OCI-LY1 (cell line): ENCODE results near the gene UNC5A.

Experiments
- H2AFZ ChIP-seq: fragments of 200-600 bp; sonication (generic), shearing (Covaris generic); 2 replicates; pipeline ENCODE4 v1.6.0; 2014; ENCODE audit warnings: antibody characterized with exemption, mild to moderate bottlenecking, low read length
- H3F3A ChIP-seq: fragments of 200-600 bp; sonication (generic), shearing (Covaris generic); 2 replicates; pipeline ENCODE4 v1.6.0; 2014; ENCODE audit warnings: mild to moderate bottlenecking, antibody characterized with exemption, low read length, moderate library complexity; ENCODE audit not compliant: insufficient read depth
- H3K27ac ChIP-seq: fragments of 200-600 bp; sonication (generic); 2 replicates; pipeline ENCODE4 v1.5.1; 2014; ENCODE audit warnings: low read length, mixed run types, mild to moderate bottlenecking, low read depth; ENCODE audit not compliant: poor library complexity, severe bottlenecking
- H3K27me3 ChIP-seq: fragments of 200-600 bp; sonication (generic); 2 replicates; pipeline ENCODE4 v1.6.0; 2014; ENCODE audit warnings: antibody characterized with exemption, mild to moderate bottlenecking, low read length, moderate library complexity; ENCODE audit not compliant: insufficient read depth
- H3K36me3 ChIP-seq: fragments of 200-600 bp; sonication (generic); 2 replicates; pipeline ENCODE4 v1.6.1; 2014; ENCODE audit warnings: mild to moderate bottlenecking, antibody characterized with exemption, low read length, moderate library complexity, mixed read lengths; ENCODE audit not compliant: insufficient read depth
- H3K4me1 ChIP-seq: fragments of 200-600 bp; sonication (generic); 2 replicates; pipeline ENCODE4 v1.5.1; 2014; ENCODE audit warnings: mild to moderate bottlenecking, low read length, moderate library complexity; ENCODE audit not compliant: insufficient read depth, severe bottlenecking
- H3K4me2 ChIP-seq: fragments of 200-600 bp; sonication (generic), shearing (Covaris generic); 2 replicates; pipeline ENCODE4 v1.6.1; 2014; ENCODE audit warnings: low read length
- H3K4me3 ChIP-seq: fragments of 200-600 bp; sonication (generic); 2 replicates; pipeline ENCODE4 v1.5.1; 2014; ENCODE audit warnings: low read length, low read depth, mild to moderate bottlenecking, mixed read lengths; ENCODE audit not compliant: poor library complexity, severe bottlenecking
- H3K79me2 ChIP-seq: fragments of 200-600 bp; shearing (Covaris generic); 2 replicates; pipeline ENCODE4 v1.6.1; 2016; ENCODE audit warnings: mixed run types, low read length, mixed read lengths; ENCODE audit not compliant: insufficient read depth
- H3K9ac ChIP-seq: fragments of 200-600 bp; sonication (generic), shearing (Covaris generic); 2 replicates; pipeline ENCODE4 v1.6.1; 2014; ENCODE audit warnings: mild to moderate bottlenecking, low read length, mixed read lengths
- H3K9me2 ChIP-seq: fragments of 200-600 bp; sonication (generic), shearing (Covaris generic); 2 replicates; pipeline ENCODE4 v1.6.1; 2014; ENCODE audit warnings: low read depth, mild to moderate bottlenecking, low read length, mixed read lengths
- H3K9me3 ChIP-seq: fragments of 200-600 bp; shearing (Covaris generic); 2 replicates; pipeline ENCODE4 v1.6.1; 2014; ENCODE audit warnings: low read length, mixed read lengths
- H4K20me1 ChIP-seq: fragments of 200-600 bp; sonication (generic), shearing (Covaris generic); 2 replicates; pipeline ENCODE4 v1.6.0; 2016; ENCODE audit warnings: mild to moderate bottlenecking, low read length; ENCODE audit not compliant: insufficient read depth
- EZH2 ChIP-seq: fragments of 200-600 bp; sonication (generic), shearing (Covaris generic); IDR thresholded peaks from 2 replicates; pipeline ENCODE4 v1.8.0; 2017; ENCODE audit warnings: borderline replicate concordance, mixed run types, mild to moderate bottlenecking, antibody characterized with exemption, low read length, moderate library complexity, mixed read lengths
- TF ChIP-seq, protein P1 (sequence below): fragments of 200-600 bp; sonication (generic), shearing (Covaris generic); IDR thresholded peaks from 2 replicates; pipeline ENCODE4 v1.5.1; 2017; ENCODE audit warnings: mild to moderate bottlenecking, antibody characterized with exemption, low read length, moderate library complexity, mixed read lengths

Gene UNC5A

DNA sequence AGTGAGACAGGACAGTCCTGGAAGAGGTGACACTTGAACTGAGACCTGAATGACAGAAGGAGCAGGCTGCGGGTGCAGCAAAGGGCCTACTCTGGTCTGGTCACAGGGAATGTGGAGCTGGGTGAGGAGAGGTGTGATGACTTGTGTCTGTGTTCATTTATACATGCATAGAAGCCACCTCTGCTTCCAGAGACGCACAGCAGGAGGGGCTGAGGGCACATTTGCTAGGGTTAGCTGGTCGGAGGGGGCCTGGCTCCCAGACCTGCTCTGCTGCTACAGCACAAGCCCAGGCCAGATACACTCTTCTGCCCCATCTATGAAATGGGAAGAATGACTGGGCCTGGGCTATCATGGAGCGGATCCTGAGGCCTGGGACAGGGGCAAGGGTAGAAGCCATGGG is 15.6 kb downstream of the UNC5A start:
- H3K79me2 ChIP-seq: no peaks in the 10 kb centered on the region
- H3K36me3 ChIP-seq: no peaks in the 10 kb centered on the region
- H3K27ac ChIP-seq: no peak overlapping the region
- no peaks in the 10 kb centered on the region for H4K20me1 ChIP-seq
- TF ChIP-seq, protein P1, sequence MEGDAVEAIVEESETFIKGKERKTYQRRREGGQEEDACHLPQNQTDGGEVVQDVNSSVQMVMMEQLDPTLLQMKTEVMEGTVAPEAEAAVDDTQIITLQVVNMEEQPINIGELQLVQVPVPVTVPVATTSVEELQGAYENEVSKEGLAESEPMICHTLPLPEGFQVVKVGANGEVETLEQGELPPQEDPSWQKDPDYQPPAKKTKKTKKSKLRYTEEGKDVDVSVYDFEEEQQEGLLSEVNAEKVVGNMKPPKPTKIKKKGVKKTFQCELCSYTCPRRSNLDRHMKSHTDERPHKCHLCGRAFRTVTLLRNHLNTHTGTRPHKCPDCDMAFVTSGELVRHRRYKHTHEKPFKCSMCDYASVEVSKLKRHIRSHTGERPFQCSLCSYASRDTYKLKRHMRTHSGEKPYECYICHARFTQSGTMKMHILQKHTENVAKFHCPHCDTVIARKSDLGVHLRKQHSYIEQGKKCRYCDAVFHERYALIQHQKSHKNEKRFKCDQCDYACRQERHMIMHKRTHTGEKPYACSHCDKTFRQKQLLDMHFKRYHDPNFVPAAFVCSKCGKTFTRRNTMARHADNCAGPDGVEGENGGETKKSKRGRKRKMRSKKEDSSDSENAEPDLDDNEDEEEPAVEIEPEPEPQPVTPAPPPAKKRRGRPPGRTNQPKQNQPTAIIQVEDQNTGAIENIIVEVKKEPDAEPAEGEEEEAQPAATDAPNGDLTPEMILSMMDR: no peak
- TF ChIP-seq EZH2: no peak
- H3K27me3 ChIP-seq: no peaks in the 10 kb centered on the region; the same call in 1 of the 2 replicates
- no peaks in the 10 kb centered on the region for H3K9me2 ChIP-seq
- H3K4me1 ChIP-seq: no peaks in the 10 kb centered on the region
- H3K9me3 ChIP-seq: no peaks in the 10 kb centered on the region
- H3K4me2 ChIP-seq: no peak overlapping the region
- H2AFZ ChIP-seq: no peak overlapping the region
- H3K9ac ChIP-seq: no peak overlapping the region
- no peak overlapping the region for H3K4me3 ChIP-seq
- H3F3A ChIP-seq: no peaks in the 10 kb centered on the region

DNA sequence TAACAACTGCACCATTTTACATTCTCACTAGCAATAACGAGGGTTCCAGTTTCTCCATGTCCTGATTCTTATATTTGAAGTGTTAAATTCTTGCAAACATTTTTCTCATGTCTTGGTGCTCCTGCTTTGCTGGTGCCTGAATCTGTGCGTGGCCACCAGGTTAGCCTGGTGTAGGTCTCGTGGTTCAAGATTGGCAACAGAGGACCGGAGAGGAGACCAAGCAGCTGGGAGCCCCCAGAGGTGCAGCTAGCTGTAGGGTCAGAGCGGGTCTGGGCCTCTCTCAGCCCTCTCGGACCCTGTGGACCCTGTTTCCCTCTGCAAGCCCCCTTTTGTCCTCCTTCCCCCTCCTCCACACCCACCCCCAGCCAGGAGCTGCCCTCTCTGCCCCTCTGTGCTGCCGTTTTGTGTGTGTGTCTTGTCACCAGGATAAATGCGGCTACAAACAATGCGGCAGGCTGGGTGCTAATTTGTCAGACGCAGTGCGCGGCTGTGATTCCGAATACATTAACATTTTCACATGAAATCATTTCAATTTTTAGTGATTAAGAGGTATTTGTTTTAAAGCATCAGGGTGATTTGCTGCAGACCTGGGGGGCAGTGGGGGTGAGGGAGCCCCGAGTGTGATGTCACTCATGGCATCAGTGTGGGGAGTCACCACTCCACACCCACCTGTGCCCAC is 17.5 kb downstream of the UNC5A start:
- Histone ChIP-seq H3K9me3 (no peaks in the 10 kb centered on the region), H3K27me3 (no peaks in the 10 kb centered on the region; the same call in 1 of the 2 replicates), H3F3A (no peaks in the 10 kb centered on the region), H3K36me3 (no peaks in the 10 kb centered on the region), H3K79me2 (no peaks in the 10 kb centered on the region), H3K9me2 (no peaks in the 10 kb centered on the region), H3K9ac (no peak overlapping the region), H2AFZ (no peak overlapping the region), H3K27ac (no peak overlapping the region), H4K20me1 (no peaks in the 10 kb centered on the region), H3K4me3 (no peak overlapping the region), H3K4me1 (no peaks in the 10 kb centered on the region), H3K4me2 (no peak overlapping the region)
- TF ChIP-seq, protein P1: no peak
- TF ChIP-seq EZH2: no peak

DNA sequence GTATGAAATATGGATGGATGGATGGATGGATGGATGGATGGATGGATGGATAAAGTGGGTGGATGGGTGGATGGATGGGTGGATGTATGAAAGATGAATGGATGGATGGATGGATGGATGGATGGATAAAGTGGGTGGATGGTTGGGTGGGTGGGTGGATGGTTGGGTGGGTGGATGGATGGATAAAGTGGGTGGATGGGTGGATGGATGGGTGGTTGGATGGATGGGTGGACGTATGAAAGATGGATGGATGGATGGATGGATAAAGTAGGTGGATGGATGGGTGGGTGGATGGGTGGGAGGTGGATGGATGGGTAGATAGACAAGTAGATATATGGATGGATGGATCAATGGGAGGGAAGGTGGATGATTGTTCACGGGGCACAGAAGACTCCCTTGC is 19.0 kb downstream of the UNC5A start:
- no peak overlapping the region for H3K9ac ChIP-seq
- no peaks in the 10 kb centered on the region for H3K9me3 ChIP-seq
- H3K27me3 ChIP-seq: no peaks in the 10 kb centered on the region
- H4K20me1 ChIP-seq: no peaks in the 10 kb centered on the region
- no peaks in the 10 kb centered on the region for H3F3A ChIP-seq
- H3K79me2 ChIP-seq: no peaks in the 10 kb centered on the region
- H3K9me2 ChIP-seq: no peaks in the 10 kb centered on the region
- H3K36me3 ChIP-seq: no peaks in the 10 kb centered on the region
- H3K4me3 ChIP-seq: no peak overlapping the region
- H3K4me2 ChIP-seq: no peak overlapping the region
- H2AFZ ChIP-seq: no peak overlapping the region
- TF ChIP-seq, protein P1: no peak
- no peak for TF ChIP-seq EZH2
- H3K27ac ChIP-seq: no peak overlapping the region
- no peaks in the 10 kb centered on the region for H3K4me1 ChIP-seq
